Ishikawa (cell line): ENCODE measurements around the gene PSMD14.

ENCODE experiments used
- CEBPB ChIP-seq: IDR thresholded peaks from 2 replicates; pipeline ENCODE4 v1.6.1; 2012
- CREB1 ChIP-seq: IDR thresholded peaks from 2 replicates; pipeline ENCODE4 v1.6.1; 2012; ENCODE audit warnings: low read depth
- EP300 ChIP-seq: IDR thresholded peaks from 2 replicates; pipeline ENCODE4 v1.6.1; 2012; ENCODE audit warnings: borderline replicate concordance
- MAX ChIP-seq: IDR thresholded peaks from 2 replicates; pipeline ENCODE4 v1.6.1; 2012
- NFIC ChIP-seq: IDR thresholded peaks from 2 replicates; pipeline ENCODE4 v1.6.1; 2012
- REST ChIP-seq: IDR thresholded peaks from 2 replicates; pipeline ENCODE4 v1.6.1; 2012; ENCODE audit warnings: low read depth, mild to moderate bottlenecking
- TEAD4 ChIP-seq: IDR thresholded peaks from 2 replicates; pipeline ENCODE4 v1.6.1; 2012
- ZBTB7A ChIP-seq: IDR thresholded peaks from 2 replicates; pipeline ENCODE4 v1.6.1; 2012; ENCODE audit warnings: low read depth

- no peak for TF ChIP-seq TEAD4
- TF ChIP-seq CEBPB = no peak
- no peak for TF ChIP-seq NFIC
- no peak for TF ChIP-seq ZBTB7A
- no peak for TF ChIP-seq CREB1
- TF ChIP-seq EP300 = no peak
- no peak for TF ChIP-seq MAX
- no peak for TF ChIP-seq REST
These were observed 107.9 kb downstream of the PSMD14 start, which contains the start of gene TBR1 for GRCh38 chr2:161415987-161416707.
